Smooth muscle cell (in vitro differentiated cells): ENCODE measurements around the gene PDE4D. TPM values are rescaled to one million over a fixed set of nuclear protein-coding genes. Genes with fewer than 3 reads are reported as not detected.

Experiments
- DNase-seq: peaks from one replicate; lab custom pipeline; 2025; ENCODE audit not compliant: unreplicated experiment; lab: John Stamatoyannopoulos, UW
- H2AFZ ChIP-seq: fragments of 200-600 bp; sonication (generic); 2 replicates; pipeline ENCODE4 v1.6.0; 2016; ENCODE audit warnings: antibody characterized with exemption, low read depth, mild to moderate bottlenecking
- H3F3A ChIP-seq: fragments of 200-600 bp; sonication (generic); 2 replicates; pipeline ENCODE4 v1.6.0; 2017; ENCODE audit warnings: antibody characterized with exemption, low read depth
- H3K27ac ChIP-seq: fragments of 200-600 bp; sonication (generic); 2 replicates; pipeline ENCODE4 v1.5.1; 2016; ENCODE audit warnings: low read depth, mild to moderate bottlenecking
- H3K27me3 ChIP-seq: fragments of 200-600 bp; sonication (generic); 2 replicates; pipeline ENCODE4 v1.6.1; 2016; ENCODE audit warnings: low read depth, mild to moderate bottlenecking
- H3K36me3 ChIP-seq: fragments of 200-600 bp; sonication (generic); 2 replicates; pipeline ENCODE4 v1.5.1; 2016; ENCODE audit warnings: low read depth
- H3K4me1 ChIP-seq: fragments of 200-600 bp; sonication (generic); 2 replicates; pipeline ENCODE4 v1.5.1; 2016; ENCODE audit warnings: low read depth
- H3K4me2 ChIP-seq: fragments of 200-600 bp; sonication (generic); 2 replicates; pipeline ENCODE4 v1.6.0; 2016; ENCODE audit warnings: mild to moderate bottlenecking
- H3K4me3 ChIP-seq: fragments of 200-600 bp; sonication (generic); 2 replicates; pipeline ENCODE4 v1.5.1; 2016; ENCODE audit warnings: mild to moderate bottlenecking
- H3K79me2 ChIP-seq: fragments of 200-600 bp; sonication (generic); 2 replicates; pipeline ENCODE4 v1.6.0; 2016; ENCODE audit warnings: low read depth, mild to moderate bottlenecking
- H3K9ac ChIP-seq: fragments of 200-600 bp; sonication (generic); 2 replicates; pipeline ENCODE4 v1.6.0; 2016; ENCODE audit warnings: low read depth
- H3K9me3 ChIP-seq: fragments of 200-600 bp; sonication (generic); replicated peaks from 2 replicates; pipeline ENCODE4 v1.5.1; 2016; ENCODE audit warnings: low read depth
- H4K20me1 ChIP-seq: fragments of 200-600 bp; sonication (generic); 2 replicates; pipeline ENCODE4 v1.6.0; 2016; ENCODE audit warnings: low read depth
- CTCF ChIP-seq: fragments of 200-600 bp; sonication (generic); IDR thresholded peaks from 2 replicates; pipeline ENCODE4 v1.5.1; 2017; ENCODE audit warnings: borderline replicate concordance, mild to moderate bottlenecking, antibody characterized with exemption; ENCODE audit not compliant: insufficient read depth, poor library complexity, severe bottlenecking
- WGBS: methylation state at CpG from one replicate; pipeline ENCODE4 v1.1.7; 2016; ENCODE audit warnings: low lambda C conversion rate; 5-methylcytosine and 5-hydroxymethylcytosine counted together
- polyA plus RNA-seq: library from polyadenylated mRNA; unstranded; fragments of >200 nt; fragmentation: Nextera tagmentation; extraction: Ambion mirVana; gene quantifications from 2 replicates; pipeline ENCODE4 v1.2.1, GENCODE V29; 2016
- total RNA-seq: library from RNA; depleted of rRNA; stranded (reverse); fragments of >200 nt; gene quantifications from 2 replicates; pipeline ENCODE4 v1.2.3, GENCODE V29; 2014

PDE4D gene
- total and polyA plus RNA-seq, 2 experiments from 2014 or later = 16.4 to 61.0 TPM

GRCh38 chr5:59921816-59922215 lies 28.3 kb upstream of the PDE4D start:
- H3K27me3 ChIP-seq = no peaks in the 10 kb centered on the region
- H3K4me3 ChIP-seq = no peak overlapping the region
- H3K4me2 ChIP-seq = no peak overlapping the region
- H3K36me3 ChIP-seq = no peaks in the 10 kb centered on the region
- no peak for TF ChIP-seq CTCF
- no peak overlapping the region for H3K9ac ChIP-seq
- H3K79me2 ChIP-seq = no peaks in the 10 kb centered on the region
- no peak overlapping the region for H3K27ac ChIP-seq
- H3K9me3 ChIP-seq = no peaks in the 10 kb centered on the region
- no peaks in the 10 kb centered on the region for H3F3A ChIP-seq
- no peak overlapping the region for H2AFZ ChIP-seq
- no peak for DNase-seq
- no peaks in the 10 kb centered on the region for H4K20me1 ChIP-seq
- WGBS = 71% methylated on average over 6 of the region's 6 CpGs
- no peaks in the 10 kb centered on the region for H3K4me1 ChIP-seq

GRCh38 chr5:59919484-59919883 lies 26.0 kb upstream of the PDE4D start:
- Histone ChIP-seq H3K27ac (no peak overlapping the region), H3K79me2 (no peaks in the 10 kb centered on the region), H3K4me2 (no peak overlapping the region), H3K4me3 (no peak overlapping the region), H3K36me3 (no peaks in the 10 kb centered on the region), H3K27me3 (no peaks in the 10 kb centered on the region), H2AFZ (no peak overlapping the region), H3F3A (no peaks in the 10 kb centered on the region), H4K20me1 (no peaks in the 10 kb centered on the region), H3K4me1 (no peaks in the 10 kb centered on the region), H3K9me3 (no peaks in the 10 kb centered on the region), H3K9ac (no peak overlapping the region)
- TF ChIP-seq CTCF = no peak
- 86% methylated on average over 2 of the region's 2 CpGs for WGBS
- DNase-seq = no peak

- no peak for TF ChIP-seq CTCF
- Histone ChIP-seq H3K36me3 (no peaks in the 10 kb centered on the region), H3K9me3 (no peaks in the 10 kb centered on the region), H3K4me2 (no peak overlapping the region), H2AFZ (no peak overlapping the region), H3K27ac (no peak overlapping the region), H3K27me3 (no peaks in the 10 kb centered on the region), H3K79me2 (no peaks in the 10 kb centered on the region), H3F3A (no peaks in the 10 kb centered on the region), H3K4me1 (no peaks in the 10 kb centered on the region), H3K4me3 (no peak overlapping the region), H3K9ac (no peak overlapping the region), H4K20me1 (no peaks in the 10 kb centered on the region)
- WGBS = 79% methylated on average over 2 of the region's 2 CpGs
- DNase-seq = no peak
Measured at GRCh38 chr5:59917121-59917520, 23.6 kb upstream of the PDE4D start.

GRCh38 chr5:59905188-59905587 lies 11.7 kb upstream of the PDE4D start:
- WGBS = 78% methylated on average over 3 of the region's 3 CpGs
- no peak overlapping the region for H3K9ac ChIP-seq
- no peaks in the 10 kb centered on the region for H3F3A ChIP-seq
- H3K4me3 ChIP-seq = no peak overlapping the region
- H3K79me2 ChIP-seq = no peaks in the 10 kb centered on the region
- no peak overlapping the region for H2AFZ ChIP-seq
- H3K9me3 ChIP-seq = no peaks in the 10 kb centered on the region
- no peak overlapping the region for H3K4me2 ChIP-seq
- no peak for TF ChIP-seq CTCF
- peaks cover 27% of the 10 kb centered on the region for H3K27me3 ChIP-seq
- no peaks in the 10 kb centered on the region for H3K36me3 ChIP-seq
- DNase-seq = no peak
- H3K27ac ChIP-seq = no peak overlapping the region
- H4K20me1 ChIP-seq = no peaks in the 10 kb centered on the region
- no peaks in the 10 kb centered on the region for H3K4me1 ChIP-seq
